NOMO-1 treated with DMSO at 0.1 percent for 48 hours (cell line): ENCODE results near the gene LRRC74B.
A peak's percentile ranks its signal among the peaks of the same experiment; 100 is the strongest.
"Not testable (repeated sequence)": the region's sequence is repeated elsewhere in the genome, so short reads cannot be mapped to it uniquely, and the experiment has no call there.

Experiments used
- DNase-seq: peaks from one replicate; lab custom pipeline; 2025; ENCODE audit not compliant: unreplicated experiment; lab: John Stamatoyannopoulos, UW

The LRRC74B gene

DNA sequence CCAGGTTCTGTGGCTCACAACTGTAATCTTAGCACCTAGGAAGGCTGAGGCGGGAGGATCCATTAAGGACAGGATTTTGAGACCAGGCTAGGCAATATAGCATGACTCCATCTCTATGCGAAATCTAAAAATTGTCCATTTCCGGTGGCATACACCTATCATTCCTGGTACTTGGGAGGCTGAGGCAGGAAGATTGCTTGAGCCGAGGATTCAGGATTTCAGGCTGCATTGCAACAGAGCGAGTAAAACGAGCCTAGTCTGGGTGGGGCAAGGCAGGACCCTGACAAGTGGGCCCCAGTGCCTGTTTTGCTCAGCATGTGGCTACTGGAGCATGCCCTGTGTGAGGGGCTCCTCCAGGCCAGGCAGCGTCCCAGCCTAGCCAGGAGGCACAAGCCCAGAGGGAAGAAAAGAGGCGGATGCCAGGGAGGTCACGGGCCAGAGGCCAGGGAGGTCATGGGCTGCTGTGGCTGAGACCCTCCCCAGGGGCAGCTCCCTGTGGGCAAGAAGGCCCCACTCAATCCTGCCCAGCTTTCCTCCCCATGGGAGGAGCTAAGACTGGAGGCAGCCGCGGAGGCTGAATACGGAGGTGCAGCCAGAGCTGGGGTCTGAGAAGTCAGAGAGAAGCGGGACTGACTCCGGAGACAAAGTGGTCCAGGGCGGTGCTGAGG lies 8.4 kb downstream of the LRRC74B start:
- DNase-seq = no peak

DNA sequence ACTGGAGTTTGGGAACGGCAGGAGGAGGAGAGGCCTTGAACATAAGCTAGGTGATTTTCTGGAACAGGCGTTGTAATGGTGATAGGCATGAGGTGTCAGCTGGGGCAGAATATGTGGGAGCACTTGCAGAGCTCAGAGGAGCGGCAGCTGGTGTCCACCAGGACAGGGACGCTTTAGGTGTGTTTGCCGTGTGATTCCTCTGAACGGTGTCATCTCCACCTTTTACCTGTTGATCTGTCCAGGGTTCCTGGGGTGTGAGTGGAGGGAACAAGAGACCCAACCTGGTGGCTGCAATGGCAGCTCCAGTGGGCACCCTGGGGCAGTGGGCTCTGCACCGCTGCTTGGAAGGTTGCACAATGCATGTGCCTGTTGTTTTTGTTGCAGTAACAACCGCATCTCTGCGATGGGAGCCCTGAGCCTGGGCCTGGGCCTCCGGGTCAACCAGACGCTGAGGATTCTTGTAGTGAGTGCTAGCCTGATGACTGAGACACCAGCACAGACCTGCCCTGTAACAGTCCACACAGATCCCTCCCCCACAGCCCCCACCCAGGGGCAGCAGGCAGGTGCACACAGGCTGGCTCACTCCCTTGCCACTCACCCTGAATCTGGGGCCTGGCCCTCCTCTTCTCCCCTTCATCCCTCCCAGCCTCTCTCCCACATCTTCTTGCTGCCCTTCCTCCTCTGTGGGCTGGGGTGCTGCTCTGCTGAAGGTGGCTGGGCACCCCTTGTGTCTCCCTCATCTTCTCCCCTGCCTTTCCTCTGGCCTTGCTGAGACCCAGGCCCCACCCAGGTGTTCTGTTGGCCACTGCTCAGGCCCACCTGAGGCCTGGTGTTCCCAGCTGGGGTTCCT lies 9.2 kb downstream of the LRRC74B start:
- DNase-seq = no peak

DNA sequence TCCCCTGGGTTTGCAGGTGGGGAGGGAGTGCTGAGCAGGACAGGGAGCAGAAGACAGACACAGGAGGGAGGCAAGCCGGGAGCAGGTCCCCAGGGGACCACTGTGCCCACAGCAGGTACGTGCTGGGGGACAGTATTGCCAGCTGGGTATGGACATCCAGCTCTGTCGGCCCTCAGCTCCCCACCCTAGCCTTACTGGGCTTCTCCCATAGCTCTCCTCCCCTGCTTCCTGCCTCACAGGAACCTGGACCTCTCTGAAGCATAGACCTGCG lies 9.8 kb downstream of the LRRC74B start:
- DNase-seq = no peak

DNA sequence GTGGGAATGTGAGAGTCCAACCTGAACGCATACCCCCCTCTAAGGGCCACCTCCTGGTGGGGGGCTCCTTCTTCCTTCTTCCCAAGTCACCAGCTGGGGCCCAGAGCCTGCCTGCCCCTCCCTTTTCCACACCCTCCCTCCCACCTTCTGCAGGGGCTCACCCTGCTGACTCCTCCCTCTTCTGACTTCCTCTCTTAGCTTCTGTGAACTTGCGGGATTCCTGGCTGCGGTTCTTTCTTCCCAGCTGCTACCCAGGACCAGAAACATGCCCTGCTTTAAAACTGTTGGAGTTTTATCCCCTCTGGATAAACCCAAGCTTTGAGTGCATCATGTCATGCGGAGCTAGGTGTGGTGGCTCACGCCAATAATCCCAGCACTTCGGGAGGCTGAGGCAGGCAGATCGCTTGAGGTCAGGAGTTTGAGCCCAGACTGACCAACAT lies 10.2 kb downstream of the LRRC74B start:
- DNase-seq = peak; percentile 40

DNA sequence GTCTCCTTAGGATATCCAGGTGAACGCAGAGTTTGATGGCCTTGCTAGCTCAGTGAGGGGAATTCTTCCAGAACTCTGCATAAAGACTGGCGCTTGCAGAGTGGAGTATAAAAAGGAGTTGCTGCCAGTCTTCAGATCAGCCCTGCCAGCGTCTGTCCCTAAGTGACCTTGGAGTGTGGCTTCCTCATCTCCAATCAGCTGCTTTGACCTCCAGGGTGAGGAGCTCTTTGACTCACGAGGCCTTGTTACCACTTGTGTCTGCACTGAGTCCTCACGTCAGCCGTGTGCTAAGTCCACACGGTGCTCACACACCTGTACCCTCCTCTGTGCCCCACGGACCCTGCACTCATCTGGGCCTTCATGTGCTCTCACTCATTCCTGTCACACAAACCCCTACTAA lies 14.6 kb downstream of the LRRC74B start:
- not testable (repeated sequence) for DNase-seq

DNA sequence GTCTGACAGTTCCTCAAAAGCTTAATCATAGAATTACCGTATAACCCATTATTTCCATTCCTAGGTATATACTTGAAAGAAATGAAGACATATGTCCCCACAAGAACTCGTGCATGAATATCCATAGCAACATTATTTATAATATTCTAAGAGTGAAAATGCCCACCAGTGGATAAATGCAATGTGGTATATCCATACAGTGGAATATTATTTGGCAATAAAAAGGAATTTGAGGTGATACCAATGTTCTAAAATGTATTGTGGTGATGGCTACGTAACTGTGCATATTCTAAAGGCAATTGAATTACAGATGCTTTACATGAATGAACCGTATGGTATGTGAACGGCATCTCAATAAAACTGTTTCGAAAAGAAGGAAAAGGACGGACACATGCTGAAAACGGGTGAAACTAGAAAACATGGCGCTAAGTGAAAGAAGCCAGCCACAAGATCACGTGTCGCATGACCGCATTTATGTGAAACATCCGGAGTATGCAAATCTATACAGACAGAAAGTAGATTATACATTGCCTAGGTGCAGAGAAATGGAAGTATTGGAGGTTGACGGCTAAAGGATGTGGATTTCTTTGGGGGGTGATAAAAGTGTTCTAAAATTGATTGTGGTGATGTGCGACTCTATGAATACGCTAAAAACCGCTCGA lies 16.0 kb downstream of the LRRC74B start:
- DNase-seq = not testable (repeated sequence)

DNA sequence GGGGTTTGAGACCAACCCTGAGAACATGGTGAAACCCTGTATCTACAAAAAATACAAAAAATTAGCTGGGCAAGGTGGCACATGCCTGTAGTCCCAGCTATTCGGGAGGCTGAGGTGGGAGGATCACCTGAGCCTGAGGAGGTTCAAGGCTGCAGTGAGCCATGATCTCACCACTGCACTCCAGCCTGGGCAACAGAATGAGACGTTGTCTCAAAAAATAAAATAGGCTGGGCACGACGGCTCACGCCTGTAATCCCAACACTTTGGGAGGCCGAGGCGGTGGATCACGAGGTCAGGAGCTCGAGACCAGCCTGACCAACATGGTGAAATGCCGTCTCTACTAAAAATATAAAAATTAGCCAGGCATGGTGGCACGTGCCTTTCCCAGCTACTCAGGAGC lies 18.7 kb downstream of the LRRC74B start:
- not testable (repeated sequence) for DNase-seq

DNA sequence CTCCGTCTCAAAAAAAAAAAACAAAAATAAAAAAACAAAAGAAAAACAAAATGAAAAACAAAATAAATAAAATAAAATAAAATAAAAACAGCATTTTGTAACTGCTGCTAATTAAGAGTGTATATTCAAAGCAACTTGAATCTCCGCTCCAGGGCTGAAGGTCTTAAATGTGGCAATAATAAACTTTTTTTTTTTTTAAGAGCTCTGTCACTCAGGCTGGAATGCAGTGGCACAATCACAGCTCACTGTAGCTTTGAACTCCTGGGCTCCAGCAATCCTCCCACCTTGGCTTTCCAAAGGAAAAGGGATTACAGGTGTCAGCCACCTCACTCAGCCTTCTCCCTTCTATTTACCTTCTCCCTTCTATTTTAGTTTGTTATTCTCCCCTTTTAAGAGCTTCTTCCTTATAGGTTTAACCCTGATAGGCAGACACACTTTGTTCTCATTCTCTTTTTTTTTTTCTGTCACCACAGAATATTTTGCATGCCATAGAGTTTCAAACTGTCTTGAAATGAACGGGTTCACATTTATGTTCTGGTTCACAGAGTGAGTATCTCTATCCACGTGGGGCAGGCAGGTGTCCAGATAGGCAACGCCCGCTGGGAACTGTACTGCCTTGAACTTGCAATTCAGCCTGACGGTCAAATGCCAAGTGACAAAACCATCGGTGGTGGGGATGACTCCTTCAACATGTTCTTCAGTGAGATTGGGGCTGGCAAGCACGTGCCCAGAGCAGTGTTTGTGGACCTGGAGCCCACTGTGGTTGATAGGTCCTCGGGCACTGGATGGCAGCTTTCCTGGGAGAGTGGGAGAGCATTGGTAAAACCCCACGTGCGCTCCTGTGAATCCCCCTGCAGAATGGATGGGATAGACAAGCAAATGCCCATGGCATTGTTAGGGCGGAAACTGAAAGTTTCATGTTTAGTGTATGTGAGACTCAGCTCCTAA lies 19.4 kb downstream of the LRRC74B start:
- no peak for DNase-seq

DNA sequence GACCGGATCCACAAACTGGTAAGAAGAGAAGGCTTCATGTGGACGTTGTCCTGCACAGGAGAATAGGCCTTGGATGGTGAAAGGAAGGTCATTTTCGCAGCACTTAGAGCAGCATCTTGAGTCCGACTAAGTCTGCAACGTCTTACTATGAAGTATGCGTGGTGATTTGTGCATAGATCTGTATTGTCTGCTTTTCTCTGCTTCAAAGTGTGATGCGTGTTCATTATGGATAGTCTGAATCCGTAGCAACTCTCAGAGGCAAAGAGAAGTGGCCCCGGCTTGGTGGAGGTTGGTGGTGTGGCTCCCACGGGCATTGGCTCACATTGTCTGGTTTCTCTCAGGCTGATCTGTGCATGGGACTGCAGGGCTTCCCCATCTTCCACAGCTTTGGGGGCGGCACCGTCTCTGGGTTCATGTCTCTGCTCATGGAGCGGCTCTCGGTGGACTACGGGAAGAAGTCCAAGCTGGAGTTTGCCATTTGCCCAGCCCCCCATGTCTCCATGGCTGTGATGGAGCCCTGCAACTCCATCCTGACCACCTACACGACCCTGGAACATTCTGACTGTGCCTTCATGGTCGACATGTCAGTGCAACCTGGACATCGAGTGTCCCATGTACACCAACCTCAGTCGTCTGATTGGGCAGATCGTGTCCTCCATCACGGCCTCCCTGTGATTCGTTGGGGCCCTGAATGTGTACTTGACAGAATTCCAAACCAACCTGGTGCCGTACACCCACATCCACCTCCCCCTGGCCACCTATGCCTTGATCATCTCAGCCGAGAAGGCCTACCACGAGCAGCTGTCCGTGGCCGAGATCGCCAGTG lies 21.5 kb downstream of the LRRC74B start:
- no peak for DNase-seq

DNA sequence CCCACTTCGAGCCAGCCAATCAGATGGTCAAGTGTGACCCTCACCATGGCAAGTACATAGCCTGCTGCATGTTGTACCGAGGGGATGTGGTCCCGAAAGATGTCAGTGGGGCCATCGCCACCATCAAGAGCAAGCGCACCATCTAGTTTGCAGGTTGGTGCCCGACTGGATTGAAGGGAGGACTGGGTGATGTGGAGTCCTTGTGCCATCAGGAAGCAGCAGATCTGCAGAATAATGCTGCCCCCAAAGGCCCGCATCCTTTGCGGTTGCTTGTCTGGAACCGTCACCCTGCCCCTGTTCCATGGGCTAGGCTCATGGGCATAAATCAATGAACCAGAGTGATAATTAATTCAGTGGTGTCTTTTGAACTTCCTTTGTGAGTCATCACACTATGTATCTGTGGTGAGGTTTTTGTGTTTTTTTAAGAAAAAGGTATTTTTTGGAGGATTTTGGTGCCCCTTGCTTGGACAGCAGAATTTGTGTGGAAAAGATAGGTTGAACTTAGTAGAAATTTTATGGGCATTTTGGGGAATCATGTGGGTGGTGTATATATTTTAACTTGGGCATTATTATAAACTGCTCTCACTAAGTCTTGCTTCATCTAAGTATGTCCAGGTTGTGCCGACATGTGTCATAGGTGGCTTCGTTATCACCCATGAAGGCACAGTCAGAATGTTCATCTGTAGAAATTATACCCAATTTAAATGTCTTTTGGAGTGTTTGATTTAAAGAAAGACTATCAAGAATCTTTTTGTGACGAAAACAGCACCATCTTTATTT lies 22.3 kb downstream of the LRRC74B start:
- peak; percentile 21 for DNase-seq

DNA sequence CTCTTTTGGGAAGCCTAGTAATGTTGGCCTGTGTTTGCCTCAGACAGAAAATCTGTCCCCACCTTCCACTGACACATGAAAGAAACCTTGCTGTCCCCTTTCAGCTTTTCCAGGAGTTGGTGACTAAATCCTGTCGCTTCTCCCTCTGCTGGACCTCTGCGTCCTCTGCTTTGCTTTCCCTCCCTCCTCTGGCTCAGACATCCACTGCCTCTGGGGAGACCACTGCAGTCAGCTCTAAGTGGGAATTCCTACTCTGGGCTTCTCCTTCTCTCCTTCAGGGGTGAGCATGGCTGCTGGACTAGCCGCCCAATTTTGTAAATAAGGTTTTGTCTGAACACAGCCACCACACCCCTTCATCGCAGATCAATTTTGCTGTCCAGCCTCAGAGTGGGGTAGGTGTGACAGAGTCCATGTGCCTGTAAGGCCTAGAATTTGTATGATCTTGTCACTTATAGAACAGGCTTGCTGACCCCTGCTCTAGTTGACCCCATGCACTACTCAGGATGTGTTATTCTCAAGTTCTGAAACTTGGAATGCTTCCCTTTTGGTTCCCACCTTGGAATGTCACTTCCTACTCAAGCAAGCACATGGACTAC lies 23.0 kb downstream of the LRRC74B start:
- no peak for DNase-seq

DNA sequence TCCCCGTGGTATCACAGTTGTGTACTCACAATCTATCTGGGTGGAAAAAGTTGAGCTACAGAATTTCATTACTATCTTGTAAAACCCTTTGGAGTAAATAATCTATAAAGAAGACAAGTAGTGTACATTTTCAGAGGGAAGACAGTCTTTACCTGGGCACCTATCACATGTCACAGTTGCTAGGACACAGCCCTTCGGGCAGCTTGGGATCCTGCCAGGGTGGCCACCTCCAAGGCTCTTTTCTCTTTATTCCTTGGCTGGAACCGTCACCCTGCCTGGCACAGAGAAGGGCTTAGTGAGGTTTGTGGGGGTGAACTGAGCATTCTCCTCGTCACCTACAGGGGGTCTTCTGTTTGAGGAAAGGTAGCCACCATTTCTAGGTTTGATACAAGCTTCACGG lies 23.6 kb downstream of the LRRC74B start:
- DNase-seq = no peak

DNA sequence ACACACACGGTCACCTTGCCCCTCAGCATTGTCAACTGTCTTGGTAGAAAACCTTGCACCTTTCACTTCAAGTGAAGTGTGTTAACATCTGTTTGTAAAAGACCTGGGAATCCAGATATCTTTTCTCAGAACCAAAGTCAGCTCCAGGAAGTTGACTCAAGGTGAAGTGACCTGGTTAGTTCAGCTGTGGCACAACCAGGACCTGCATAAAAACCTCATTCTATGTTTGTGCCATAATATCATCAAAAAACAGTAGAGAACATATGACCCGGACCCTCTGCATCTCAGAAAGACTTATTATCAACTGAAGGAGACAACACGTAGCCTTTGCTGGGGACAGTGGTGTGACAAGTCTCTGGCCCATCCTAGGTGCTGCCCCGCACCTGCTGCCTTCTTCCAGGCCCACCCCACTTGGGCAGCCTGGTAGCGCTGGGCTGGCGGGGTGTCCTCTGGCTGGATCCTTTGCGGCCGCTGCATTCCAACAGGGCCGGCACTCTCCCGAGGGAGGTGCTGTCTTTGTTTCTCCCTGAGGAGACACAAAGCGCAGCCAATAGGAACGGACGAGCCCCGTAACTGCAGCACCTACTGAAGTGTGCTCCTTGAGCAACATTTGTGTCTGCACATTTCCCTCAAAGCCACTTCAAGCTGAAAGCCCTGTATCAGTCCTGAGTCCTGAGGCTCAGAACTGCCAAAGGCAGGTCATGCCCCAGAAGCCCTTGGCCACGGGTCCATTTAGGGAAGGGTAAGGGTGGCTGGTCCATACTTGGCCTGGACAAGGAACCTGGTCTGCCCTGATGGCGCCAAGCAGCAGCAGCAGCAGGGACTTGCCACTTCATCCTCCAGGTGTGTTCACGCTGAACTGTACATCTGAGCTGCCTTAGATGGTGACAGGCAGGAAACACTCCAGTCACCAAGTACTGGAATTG lies 25.2 kb downstream of the LRRC74B start:
- no peak for DNase-seq

DNA sequence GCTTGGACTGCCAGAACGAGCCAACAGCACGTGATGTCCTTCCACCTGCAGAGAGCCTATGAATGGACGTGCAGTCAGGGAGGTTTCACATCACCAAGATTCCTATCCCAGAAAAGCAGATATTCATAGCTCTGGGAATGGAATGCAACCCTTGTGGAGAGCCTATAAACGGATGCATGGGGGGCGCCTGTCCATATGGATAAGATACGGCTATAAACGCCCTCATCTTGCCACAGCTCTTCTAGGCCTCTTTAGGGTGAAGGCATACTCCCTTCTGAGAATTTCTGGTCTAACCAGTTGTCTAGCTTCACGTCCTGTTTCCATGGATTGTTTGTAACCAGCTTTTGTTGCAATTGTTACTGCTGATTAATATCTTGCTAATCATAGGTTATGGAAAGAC lies 26.1 kb downstream of the LRRC74B start:
- not testable (repeated sequence) for DNase-seq

DNA sequence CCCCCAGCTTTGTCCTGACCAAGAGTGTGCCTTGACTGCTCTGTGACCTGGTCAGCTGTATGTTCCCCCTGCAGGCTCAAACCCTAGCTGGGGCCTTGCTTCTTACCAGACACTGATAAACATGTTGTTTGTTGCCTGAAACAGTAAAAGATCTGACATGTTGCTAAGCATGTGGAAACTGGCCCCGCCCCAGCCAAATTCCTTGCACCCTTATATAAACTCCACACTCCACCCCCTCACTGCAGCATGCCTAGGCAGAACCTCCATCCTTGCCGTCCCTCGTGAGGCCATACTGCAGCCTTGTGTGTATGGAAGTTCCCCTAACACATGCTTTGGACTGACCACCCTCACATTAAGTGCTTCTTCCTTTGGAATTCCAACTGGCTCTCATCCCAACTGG lies 27.3 kb downstream of the LRRC74B start:
- no peak for DNase-seq

DNA sequence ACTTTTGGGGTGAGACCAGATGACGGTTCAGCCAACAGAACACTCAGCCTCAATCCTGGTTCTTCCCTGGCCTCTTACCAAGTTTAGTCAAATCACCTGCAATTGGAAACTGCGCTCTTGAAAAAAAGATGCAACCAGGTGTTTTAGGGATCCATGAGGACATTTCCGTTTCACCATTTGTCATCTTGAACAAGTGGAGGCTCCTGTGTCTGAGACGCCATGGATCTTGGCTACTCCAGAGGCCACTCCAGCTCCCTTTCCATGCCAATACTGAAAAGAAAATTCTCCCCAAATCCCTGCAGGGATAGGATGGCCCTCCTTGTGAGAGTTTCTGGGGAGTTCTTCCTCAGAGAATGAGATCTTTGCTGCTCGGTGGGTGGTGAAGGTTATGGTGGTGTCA lies 27.7 kb downstream of the LRRC74B start:
- DNase-seq = no peak

DNA sequence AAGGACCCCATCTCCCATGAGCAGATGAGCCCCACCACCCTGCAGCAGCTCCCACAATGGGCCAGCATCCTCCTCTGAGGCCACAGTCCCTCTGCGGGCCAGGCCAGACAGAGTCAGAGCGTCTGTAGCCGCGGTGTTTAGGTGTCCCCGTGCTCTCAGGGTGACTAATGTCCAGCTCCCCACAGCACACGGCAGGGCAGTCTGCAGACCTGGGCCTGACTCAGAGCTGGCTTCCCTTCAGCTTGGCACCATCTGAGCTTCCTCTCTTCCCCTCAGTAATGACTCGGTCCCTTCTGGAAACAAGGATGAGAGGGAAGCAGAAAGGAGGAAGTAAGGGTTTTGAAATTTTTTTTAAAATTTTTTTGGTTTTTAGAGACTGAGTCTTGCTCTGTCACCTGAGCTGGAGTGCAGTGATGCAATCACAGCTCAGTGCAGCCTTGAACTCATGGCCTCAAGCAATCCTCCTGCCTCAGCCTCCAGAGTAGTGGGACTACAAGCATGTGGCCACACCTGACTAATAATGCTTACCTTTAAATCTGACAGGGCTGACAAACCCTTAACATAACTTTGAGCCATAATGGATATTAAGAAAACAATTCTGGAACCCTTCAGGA lies 28.5 kb downstream of the LRRC74B start:
- DNase-seq = peak; percentile 52
